Body of pancreas (tissue), 4 donors: ENCODE data around the gene BMPER.

Experiments used
- CTCF ChIP-seq, 7 experiments: fragments of 450-650 bp in 4 of 7; fragments of 200-600 bp in 3 of 7; sonication (generic) in 3 of 7; IDR thresholded peaks; one replicate each; pipeline ENCODE4 v1.5.1; 2016 to 2019; ENCODE audit warnings: antibody characterized with exemption in 7 of 7
- POLR2A ChIP-seq, 3 donors: fragments of 450-650 bp; IDR thresholded peaks; one replicate each; pipeline ENCODE4 v1.6.1; 2016; ENCODE audit warnings: antibody characterized with exemption in 3 of 3, mild to moderate bottlenecking in 2 of 3

- TF ChIP-seq CTCF (IDR thresholded peaks at IDR 0.05), result no peak
- no peak for TF ChIP-seq POLR2A (IDR thresholded peaks at IDR 0.05)
Observed at GRCh38 chr7:33873518-33873917, 31.8 kb upstream of the BMPER start.
